B cell (primary cell): ENCODE data around the gene P4HA2.

Experiments
- CTCF ChIP-seq: fragments of 200-600 bp; IDR thresholded peaks from one replicate; pipeline ENCODE4 v1.8.0; 2022; ENCODE audit warnings: antibody characterized with exemption, mild to moderate bottlenecking
- EZH2 ChIP-seq: IDR thresholded peaks from 2 replicates; pipeline ENCODE4 v1.6.1; 2012; ENCODE audit warnings: borderline replicate concordance, low read depth, mild to moderate bottlenecking, moderate library complexity, low read length; ENCODE audit not compliant: insufficient read depth, poor library complexity, severe bottlenecking

DNA sequence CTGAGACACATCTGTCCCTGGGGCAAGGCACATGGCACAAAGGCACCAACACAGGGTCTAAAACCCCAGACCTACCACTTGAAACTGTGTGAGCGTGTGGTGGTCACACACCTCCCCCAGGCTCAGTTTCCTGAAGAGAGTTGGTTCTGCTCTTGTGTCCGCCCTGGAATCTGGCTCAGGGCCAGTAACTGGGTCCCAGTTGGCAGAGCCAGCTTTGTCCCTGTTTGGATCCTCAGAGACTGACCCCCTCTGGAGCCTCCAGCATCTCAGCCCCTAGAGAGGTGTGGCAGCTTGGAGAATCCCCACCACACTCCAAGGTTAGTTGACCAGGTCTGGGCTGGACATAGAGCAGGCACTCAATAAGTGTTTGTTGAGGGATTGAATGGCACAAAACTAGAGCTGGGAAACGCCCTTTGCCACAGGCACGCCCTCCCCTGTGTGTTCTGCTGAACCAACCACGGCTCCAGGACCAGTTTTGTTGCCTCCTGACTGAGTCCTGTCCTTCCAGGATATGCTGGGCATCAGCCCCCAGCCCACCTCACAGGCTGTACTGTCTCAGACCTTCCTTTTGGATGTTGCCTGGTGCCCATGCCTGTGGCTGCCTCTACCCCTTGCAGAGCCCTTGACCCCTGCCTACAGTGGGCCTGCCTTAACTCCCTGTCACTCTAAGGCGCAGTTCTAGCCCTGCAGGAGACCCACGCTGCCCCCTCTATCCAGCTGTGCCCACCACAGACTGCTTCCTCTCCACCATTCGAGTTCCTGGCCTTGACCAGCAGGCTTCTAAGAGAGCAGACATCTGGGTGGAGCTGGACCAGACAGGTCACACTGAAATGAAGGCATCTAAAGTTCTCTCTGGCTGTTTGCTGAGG, 26.0 kb upstream of the P4HA2 start:
- TF ChIP-seq CTCF (no peak), EZH2 (no peak)
